Measurements from ENCODE around the gene MT4. TPM values are rescaled to one million over a fixed set of nuclear protein-coding genes. Genes with fewer than 3 reads are reported as not detected.

MT4 gene
- polyA plus RNA-seq, 1 of the 3 experiments (the other 2 are of a cell fraction), result not detected

GRCh38 chr16:56554441-56554840, 10.4 kb upstream of the MT4 start (continued):
- TF ChIP-seq RXRA (IDR thresholded peaks at IDR 0.05; ENCODE audit: borderline replicate concordance, low read depth) (no peak), GABPA (IDR thresholded peaks at IDR 0.05; ENCODE audit: low read depth) (no peak), FOXM1 (IDR thresholded peaks at IDR 0.05; ENCODE audit: low read depth) (no peak), MXI1 (IDR thresholded peaks at IDR 0.05; ENCODE audit: low read depth, low read length) (no peak), EZH2phosphoT487 (IDR thresholded peaks at IDR 0.05; ENCODE audit: borderline replicate concordance, low read depth) (no peak), RFX5 (IDR thresholded peaks at IDR 0.05; ENCODE audit: low read length) (no peak), JUND (IDR thresholded peaks at IDR 0.05) (no peak), YY1 (IDR thresholded peaks at IDR 0.05; ENCODE audit: low read depth) (no peak)

DNA sequence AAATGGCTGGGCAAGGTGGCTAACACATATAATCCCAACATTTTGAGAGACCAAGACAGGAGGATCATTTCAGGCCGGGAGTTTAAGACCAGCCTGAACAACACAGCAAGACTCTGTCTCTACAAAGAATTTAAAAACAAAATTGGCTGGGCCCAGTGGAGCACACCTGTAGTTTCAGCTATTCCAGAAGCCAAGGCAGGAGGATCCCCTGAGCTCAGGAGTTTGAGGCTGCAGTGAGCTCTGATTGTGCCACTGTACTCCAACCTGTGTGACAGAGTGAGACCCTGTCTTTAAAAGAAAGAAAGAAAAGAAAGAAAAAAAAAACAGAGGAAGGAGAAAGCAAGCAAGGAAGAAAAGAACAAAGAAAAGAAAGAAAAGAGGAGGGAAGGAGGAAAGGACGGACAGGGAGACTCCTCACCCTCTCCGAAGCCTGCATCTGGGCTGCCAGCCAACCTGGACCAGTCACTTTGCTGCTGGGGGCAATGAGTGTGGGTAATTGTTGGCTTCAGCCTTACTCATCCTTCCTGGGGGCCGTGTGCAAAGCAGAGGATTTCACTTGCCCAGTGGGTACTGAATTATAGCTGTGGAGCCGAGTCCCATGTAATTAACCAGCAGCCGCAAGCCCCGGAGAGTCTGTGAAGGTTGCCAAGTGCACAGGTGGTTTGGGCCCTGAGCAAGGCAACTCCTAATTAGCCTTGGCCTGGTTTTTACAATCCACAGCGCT, 6.7 kb upstream of the MT4 start:
- 33% methylated on average over 4 of the region's 8 CpGs for WGBS (ENCODE audit: low lambda C conversion rate)
- peak overlapping the region; percentile 69 for H3K4me2 ChIP-seq
- DNase-seq, result peak; percentile 47

More for the DNA sequence above, 6.7 kb upstream of the MT4 start:
- H2AFZ ChIP-seq (ENCODE audit: low read depth), result peak overlapping the region; percentile 76
- peaks cover 5 to 6% of the 10 kb centered on the region in 2 experiments; a peak in 3 of 4 replicates for H3K4me1 ChIP-seq (ENCODE audit: control insufficient read depth in 1 of 2, insufficient read depth in 2 of 2, low read depth in 1 of 2, low read length in 1 of 2)
- no peak overlapping the region for H3K9ac ChIP-seq
- ChIA-PET CTCF (interaction anchor here (0.6 to 0.9 kb wide), 3 partner anchors 67 to 1140 kb away, joined by 3 to 4 read pairs (median 3); no protein-coding TSS in a partner anchor), POLR2A (no interaction called here)
- no peaks in the 10 kb centered on the region for H3K79me2 ChIP-seq (ENCODE audit: insufficient read depth)
- no peaks in the 10 kb centered on the region for H3K9me2 ChIP-seq
- H3K4me3 ChIP-seq (ENCODE audit: low read depth in 2 of 2, low read length in 1 of 2), result peak overlapping the region in 1 of 2 experiments; percentile 41; a peak in 1 of 4 replicates
- peaks cover 3% of the 10 kb centered on the region for H3F3A ChIP-seq (replicated peaks; ENCODE audit: insufficient read depth)
- peak overlapping the region in 1 of 2 experiments; percentile 46; a peak in 2 of 4 replicates for H3K27ac ChIP-seq (ENCODE audit: low read depth in 2 of 2, low read length in 1 of 2)
- no peaks in the 10 kb centered on the region for H3K9me3 ChIP-seq
- peak; percentile 33 for TF ChIP-seq PBX3 (IDR thresholded peaks at IDR 0.05)
- no peak for TF ChIP-seq ZBTB33 (IDR thresholded peaks at IDR 0.05; ENCODE audit: borderline replicate concordance, low read depth)
- peak; percentile 57 for TF ChIP-seq TCF12 (IDR thresholded peaks at IDR 0.05)
- TF ChIP-seq FOXM1 (IDR thresholded peaks at IDR 0.05; ENCODE audit: low read depth), result no peak
- no peak for TF ChIP-seq GABPA (IDR thresholded peaks at IDR 0.05; ENCODE audit: low read depth)
- no peak for TF ChIP-seq RFX5 (IDR thresholded peaks at IDR 0.05; ENCODE audit: low read length)
- TF ChIP-seq TEAD4 (IDR thresholded peaks at IDR 0.05; ENCODE audit: borderline replicate concordance, insufficient read depth), result no peak
- TF ChIP-seq FOSL2 (IDR thresholded peaks at IDR 0.05; ENCODE audit: borderline replicate concordance, low read depth), result peak; percentile 89
- TF ChIP-seq YY1 (IDR thresholded peaks at IDR 0.05; ENCODE audit: low read depth), result no peak
- TF ChIP-seq ELF1 (IDR thresholded peaks at IDR 0.05), result no peak
- TF ChIP-seq, protein P1, sequence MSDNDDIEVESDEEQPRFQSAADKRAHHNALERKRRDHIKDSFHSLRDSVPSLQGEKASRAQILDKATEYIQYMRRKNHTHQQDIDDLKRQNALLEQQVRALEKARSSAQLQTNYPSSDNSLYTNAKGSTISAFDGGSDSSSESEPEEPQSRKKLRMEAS (IDR thresholded peaks at IDR 0.05; ENCODE audit: low read depth), result peak; percentile 54; the same call in 1 of the 2 replicates
- TF ChIP-seq EP300 (IDR thresholded peaks at IDR 0.05; ENCODE audit: borderline replicate concordance in 1 of 2, low read depth in 1 of 2, low read length in 1 of 2), result peak in 1 of 2 experiments; percentile 53; a peak in 1 of 4 replicates
- TF ChIP-seq MXI1 (IDR thresholded peaks at IDR 0.05; ENCODE audit: low read depth, low read length), result no peak
- TF ChIP-seq NFIC (IDR thresholded peaks at IDR 0.05; ENCODE audit: borderline replicate concordance), result peak; percentile 96
- H4K20me1 ChIP-seq (ENCODE audit: insufficient read depth), result no peaks in the 10 kb centered on the region
- H3K27me3 ChIP-seq (ENCODE audit: insufficient read depth), result no peaks in the 10 kb centered on the region
- H3K36me3 ChIP-seq (replicated peaks in 1 of 2; ENCODE audit: control insufficient read depth in 1 of 2, insufficient read depth in 2 of 2, low read length in 1 of 2), result no peaks in the 10 kb centered on the region
